HG03469 (cell line): ENCODE data around the gene OCRL.

Source experiments
- ATAC-seq: cut with Tn5 transposase; IDR thresholded peaks from one replicate; pipeline ENCODE4 v1.9.1; 2021; ENCODE audit warnings: mild to moderate bottlenecking, moderate library complexity, moderate number of reproducible peaks; ENCODE audit not compliant: unreplicated experiment

The OCRL gene

GRCh38 chrX:129631849-129632248 lies 91.8 kb downstream of the OCRL start:
- ATAC-seq: no peak

GRCh38 chrX:129632443-129632842 lies 92.4 kb downstream of the OCRL start:
- ATAC-seq: no peak

DNA sequence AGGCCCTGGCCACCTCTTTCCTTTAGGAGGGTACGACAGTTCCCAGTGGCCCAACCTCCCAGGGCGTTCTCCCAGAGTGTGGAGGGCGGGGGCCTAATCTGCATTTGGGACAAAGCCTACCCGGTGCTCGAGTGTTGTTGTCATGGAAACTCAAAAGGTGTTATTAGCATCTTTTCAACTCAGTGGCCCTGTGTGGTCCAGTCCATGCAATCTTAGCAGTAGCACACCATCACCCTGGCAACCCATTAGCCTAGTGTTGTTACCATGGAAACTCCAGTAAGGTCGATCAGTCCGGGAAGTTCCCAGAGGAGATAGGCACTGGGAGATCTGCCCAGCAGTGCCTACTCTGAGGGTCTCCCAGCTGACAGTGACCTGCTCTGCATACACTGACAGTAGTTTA lies 94.5 kb downstream of the OCRL start:
- no peak for ATAC-seq

DNA sequence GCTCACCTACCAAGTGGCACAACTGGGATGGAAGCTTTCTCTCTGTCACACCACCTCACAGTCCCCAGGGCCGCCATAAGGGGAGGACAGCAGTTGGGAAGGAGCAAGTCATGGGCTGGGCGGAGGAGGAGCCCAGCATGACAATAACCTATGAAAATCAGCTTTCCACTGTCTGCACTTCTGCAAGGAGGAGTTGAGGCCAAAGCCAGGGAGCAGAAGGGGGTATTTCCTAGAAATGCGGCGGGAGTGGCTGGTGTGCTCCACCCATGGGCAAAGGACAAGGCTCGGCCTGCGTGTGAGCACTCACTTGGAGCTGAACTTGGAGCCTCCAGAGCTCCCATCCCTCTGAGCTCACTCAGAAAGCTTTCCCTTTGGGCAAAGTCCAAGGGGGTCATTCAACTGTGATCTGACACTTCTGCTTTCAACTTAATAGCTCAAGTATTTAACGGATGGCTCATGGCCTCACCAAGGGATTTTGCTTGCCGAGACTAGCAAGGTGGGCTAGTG lies 96.2 kb downstream of the OCRL start:
- no peak for ATAC-seq

DNA sequence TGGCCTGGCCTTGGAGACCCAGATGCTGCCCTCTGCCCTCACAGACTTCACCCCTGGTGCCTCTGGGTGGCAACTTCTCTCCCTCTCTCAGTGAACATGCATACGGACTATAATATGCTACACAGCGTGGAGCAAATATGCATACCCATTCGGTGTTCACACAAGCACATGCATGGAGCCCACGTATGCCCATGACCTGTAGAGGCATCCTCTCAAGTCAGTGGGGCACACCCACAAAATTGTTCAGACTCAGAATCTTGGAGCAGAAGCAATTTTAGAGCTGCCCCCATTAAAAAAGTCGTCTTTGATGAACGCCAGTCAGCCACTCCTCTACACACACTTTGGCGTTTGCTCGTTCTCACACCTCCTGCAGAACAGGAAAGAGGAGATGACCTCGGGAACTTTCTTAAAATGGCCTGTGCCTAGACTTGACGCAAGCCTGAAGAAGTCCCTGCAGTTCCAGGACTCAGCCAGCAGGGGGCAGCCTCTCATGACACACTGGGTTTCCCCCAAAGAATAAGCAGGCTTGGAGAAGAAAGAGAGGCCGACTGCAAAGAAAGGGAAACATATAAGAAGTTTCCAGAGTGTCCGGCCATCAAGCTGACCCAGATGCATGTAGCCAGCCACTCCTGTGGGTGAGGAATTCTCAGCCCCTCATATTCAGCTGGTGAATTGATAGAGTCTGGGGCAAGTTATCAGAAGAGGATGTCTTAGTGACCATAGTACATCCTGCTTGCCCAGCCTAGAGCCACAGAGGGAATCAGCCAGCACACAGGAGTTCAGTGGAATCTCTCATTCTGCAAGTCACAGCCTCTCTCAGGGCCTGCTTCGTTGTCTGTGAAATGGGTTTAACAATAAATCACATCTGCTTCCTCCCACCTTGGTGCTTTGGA lies 97.4 kb downstream of the OCRL start:
- no peak for ATAC-seq

DNA sequence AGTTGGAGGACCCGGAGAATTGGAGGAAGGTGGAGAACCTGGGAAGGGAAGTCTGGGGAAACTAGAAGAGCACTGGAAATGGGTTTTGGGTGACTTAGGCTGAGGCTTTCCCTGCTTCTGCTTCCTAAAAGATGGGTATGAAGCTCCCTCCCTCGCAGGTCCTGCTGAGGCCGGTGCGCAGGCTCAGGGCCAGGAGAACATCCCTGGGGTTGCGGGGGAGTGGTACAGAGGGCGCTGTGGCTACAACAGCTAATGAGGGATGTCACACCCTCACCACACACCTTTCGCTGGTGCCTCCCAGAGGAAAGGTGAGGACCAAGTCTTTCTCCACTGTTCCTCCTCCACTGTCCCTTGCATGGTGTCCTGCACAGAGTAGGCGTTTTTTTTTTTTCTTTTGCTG lies 98.9 kb downstream of the OCRL start:
- no peak for ATAC-seq

DNA sequence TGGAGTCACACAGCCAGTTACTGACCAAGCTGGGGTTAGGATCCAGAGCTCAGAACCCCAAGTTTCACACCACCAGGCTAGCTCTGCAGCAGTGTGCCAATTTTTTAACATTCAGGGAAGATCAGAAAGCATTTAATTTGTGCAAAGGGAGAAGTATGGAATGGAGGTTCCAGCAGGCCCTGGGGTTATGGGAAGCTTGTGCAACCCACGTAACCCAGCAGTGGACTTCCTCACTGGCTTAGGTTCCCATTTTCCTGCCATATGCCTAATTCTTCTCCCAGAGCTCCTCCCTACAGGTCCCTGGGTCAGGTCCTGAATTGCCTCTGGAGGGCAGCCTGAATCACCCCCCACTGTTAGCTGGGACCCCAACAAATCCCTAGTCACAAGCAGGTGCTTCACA lies 100.7 kb downstream of the OCRL start:
- no peak for ATAC-seq

DNA sequence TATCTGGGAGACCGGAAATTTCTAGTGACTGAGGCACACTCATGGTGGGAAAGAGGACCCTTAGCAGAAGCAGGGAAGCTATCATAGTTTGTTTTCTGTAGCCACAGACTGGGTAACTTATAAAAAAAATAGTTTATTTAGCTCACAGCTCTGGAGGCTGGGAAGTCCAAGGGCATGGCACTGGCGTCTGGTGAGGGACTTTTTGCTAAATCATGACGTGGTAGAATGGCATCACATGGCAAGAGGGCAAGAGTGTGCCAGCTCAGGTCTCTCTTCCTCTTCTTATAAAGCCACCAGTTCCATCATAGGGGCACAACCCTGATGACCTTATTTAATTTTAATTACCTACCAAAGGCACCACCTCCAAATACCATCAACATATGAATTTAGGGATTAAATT lies 101.4 kb downstream of the OCRL start:
- no peak for ATAC-seq

- no peak for ATAC-seq
Measured at GRCh38 chrX:129641941-129642340, 101.9 kb downstream of the OCRL start.
